GM18873 (cell line): ENCODE results near the gene SRPRB.

Experiments
- ATAC-seq: cut with Tn5 transposase; IDR thresholded peaks from one replicate; pipeline ENCODE4 v1.9.1; 2021; ENCODE audit warnings: mild to moderate bottlenecking, moderate library complexity, moderate number of reproducible peaks; ENCODE audit not compliant: unreplicated experiment, low FRiP score

SRPRB gene

DNA sequence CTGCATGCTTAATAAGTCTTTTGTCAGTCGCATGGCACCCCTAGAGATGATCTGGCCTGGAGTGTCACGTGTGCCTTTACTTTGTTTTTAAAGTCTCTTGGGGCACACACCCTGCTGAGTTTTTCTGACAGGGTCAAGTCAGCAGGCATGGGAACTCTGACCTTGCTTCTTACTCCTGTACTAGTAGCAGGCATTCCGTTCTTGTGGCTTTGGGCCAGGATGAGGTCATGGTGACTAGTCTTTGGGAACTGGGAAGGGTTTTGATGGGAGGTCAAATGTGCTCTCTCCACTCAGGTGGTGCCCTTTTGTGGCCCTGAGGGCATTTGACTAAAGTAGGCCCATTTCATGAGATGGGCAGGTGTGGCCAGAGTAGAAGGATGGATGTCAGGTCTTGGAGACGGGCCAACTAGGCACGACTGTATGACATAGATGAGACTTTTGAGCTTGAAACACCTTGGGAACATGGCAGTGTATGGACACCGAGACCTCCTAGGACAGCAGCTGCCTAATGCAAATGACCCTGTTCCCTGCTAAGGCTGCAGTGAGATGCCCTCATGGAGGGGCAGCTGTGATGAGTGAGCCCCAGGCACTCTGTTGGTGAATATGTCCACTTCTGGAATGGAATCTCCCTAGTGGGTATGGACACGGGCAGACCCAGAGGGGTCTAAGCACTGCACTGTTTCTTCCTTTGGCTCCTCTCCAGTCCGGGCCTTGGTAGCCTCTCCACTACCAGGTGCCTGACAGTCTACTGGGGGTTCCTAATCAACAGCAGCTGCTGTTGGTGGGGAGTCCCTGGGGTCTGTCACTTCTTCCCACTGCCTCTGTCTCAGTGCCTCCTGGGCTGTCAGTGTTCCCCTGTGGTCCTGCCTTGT, 16.4 kb downstream of the SRPRB start:
- ATAC-seq, result no peak

GRCh38 chr3:133824961-133825485, 19.4 kb downstream of the SRPRB start:
- ATAC-seq, result no peak

- ATAC-seq, result no peak
These were observed 20.5 kb downstream of the SRPRB start for GRCh38 chr3:133825969-133826727.

DNA sequence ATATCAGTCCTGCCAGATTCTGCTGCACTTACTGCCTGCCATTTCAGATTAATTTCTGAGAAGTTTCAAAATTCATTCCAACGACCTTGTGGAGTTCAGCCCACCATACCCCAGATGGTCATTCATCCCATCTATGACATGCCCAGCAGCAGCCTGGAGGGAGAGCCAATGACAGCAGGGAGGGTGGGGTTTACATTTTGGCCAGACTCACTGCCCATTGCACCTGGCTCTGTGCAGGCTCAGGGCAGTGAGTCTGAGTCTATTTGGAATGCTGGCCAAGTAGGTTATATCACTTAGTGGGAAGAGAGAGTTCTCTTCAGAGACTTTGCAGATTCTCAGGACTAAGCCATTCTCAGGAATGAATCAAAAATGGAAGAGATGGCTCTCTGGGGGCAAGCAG, 21.5 kb downstream of the SRPRB start:
- ATAC-seq, result no peak

DNA sequence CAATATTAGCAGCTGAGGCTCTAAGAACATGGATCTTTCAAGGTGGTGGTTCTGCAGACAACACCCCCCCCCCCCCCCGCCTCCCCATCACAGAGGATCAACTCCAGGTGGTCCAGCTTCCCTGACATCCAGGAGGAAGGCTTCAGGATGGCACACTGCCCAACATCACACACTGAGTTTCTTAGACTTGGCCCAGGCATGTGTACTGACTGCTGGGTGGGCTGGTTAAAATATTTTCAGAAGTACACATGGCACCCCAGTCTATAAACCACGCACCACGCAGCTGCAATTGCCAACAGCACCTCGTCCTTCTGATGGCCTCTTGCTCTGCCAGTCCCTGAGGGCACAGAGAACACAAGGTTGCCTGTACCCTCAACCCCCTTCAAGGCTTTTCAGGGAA, 22.1 kb downstream of the SRPRB start:
- ATAC-seq, result no peak

- ATAC-seq, result no peak
These were observed 23.1 kb downstream of the SRPRB start for GRCh38 chr3:133828576-133829309.

- no peak for ATAC-seq
These were observed 23.7 kb downstream of the SRPRB start for GRCh38 chr3:133829310-133829707.

DNA sequence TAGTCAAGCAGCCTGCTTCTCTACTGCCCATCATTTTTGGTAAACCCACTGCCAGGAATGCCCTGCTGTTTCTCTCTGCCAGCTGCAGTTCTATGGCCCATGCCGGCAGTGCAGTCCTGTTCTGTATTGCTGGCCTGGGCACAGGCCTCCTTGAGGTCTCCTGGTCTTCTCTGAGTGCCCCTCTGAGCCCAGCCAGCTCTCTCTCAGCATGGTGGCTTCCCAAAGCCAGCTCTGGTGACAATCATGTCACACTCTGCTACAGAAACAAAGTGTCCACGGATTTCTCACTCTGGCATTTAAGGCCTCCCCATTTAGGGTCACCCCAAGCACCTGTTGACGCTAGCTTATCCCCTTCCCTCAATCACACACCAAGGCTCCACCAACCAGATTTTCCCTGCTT, 24.5 kb downstream of the SRPRB start:
- no peak for ATAC-seq

GRCh38 chr3:133831966-133832801, 26.6 kb downstream of the SRPRB start:
- no peak for ATAC-seq

DNA sequence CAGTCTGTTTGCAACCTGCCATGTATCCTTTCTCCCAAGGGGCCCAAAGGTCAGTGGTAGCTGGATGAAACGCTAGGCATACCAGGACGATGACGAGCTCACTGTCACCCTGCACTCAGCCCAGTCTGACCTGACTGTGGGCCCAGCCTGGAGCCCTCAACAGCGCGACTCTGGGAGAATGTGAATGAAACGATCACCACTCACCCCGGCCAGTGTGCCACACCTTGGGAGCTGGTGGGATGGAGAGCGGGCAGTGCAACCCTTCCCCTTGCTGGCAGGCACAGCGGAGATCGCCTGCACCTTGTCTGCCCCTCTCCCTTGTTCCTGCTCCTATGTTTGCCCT, 27.2 kb downstream of the SRPRB start:
- ATAC-seq, result no peak

- no peak for ATAC-seq
These were observed 27.7 kb downstream of the SRPRB start for GRCh38 chr3:133833267-133833666.

DNA sequence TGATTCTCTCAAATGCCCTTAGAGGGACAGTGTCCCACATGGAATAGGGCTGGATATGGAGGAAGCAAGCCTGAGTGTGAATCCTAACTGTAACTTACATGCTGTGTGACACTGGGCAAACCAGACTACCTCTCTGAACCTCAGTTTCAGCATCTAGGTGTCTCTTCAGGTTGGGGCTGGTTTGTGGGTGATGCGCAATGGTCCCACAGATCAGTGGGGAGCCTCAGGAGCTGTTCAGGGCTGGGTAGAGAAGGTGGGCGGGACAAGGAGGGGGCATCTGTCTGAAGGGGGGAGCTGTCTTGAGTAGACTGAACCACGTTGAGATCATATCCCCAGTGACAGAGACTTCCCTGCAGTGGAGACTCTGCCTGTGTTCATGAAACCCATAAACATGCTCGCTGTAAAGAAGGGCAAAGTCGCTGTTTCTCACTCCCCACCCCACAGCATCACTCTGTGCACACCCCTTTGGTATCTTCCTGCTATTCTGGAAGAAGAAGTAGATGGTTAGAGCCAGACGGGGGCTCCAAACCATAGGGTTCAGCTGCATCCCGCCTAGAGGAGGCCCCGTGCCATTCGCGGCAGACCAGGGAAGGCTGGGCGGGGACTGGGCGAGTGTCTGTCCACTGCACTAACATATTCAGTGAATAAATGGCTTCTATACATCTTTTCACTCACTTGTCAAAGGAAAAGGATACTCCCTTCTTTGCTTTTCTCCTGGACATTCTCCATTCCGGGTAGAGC, 28.4 kb downstream of the SRPRB start:
- ATAC-seq, result no peak

DNA sequence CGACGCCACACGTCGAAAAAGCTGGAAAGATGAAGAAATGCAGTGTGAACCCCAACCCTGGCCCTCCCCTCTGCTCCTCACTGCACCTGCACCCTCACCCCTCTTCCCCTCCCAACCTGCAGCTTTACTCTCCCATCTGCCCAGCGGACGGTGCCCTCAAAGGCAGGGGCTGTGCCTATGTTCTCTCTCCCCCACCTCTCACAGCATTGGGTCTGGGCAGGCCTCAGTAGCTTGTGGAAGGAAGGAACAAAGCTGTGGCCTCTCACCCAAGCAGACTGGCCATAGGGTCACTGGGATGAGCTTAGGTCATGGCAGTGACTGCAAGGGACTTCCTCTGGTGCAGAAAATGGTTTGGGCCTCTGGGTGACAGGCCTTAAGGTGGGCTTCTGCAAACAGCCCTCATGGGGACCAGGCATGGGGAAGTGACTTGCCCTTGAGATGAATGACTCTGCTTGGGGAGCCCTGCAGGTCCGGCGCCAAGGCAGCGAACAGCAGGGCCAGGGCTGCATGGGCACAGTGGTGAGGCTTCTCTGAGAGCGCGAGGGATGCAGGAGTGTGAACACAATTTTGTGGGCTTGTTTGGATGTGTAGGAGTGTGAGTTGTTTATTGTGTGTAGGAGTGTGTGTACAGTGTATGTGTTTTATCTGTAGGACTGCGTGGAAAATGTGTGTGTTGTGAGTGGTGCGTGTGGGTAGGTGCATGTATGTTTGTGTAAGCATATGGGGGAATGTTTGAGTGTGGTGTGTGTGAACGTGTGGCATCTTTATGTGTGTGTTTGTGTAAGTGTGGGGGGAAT, 29.2 kb downstream of the SRPRB start:
- ATAC-seq, result no peak

- ATAC-seq, result no peak
These were observed 29.8 kb downstream of the SRPRB start for GRCh38 chr3:133835418-133835743.

GRCh38 chr3:133835961-133836360, 30.3 kb downstream of the SRPRB start:
- no peak for ATAC-seq

GRCh38 chr3:133836497-133837158, 31.0 kb downstream of the SRPRB start:
- no peak for ATAC-seq

GRCh38 chr3:133837487-133838295, 32.1 kb downstream of the SRPRB start:
- no peak for ATAC-seq
